Daoy (cell line): Measurements from ENCODE around the gene CAP2. TPM values are rescaled to one million over a fixed set of nuclear protein-coding genes. Genes with fewer than 3 reads are reported as not detected.
"Not testable (repeated sequence)": the region's sequence is repeated elsewhere in the genome, so short reads cannot be mapped to it uniquely, and the experiment has no call there.

Experiments used
- DNase-seq: peaks from one replicate; pipeline ENCODE4 v3.0.0-alpha.2; 2015; ENCODE audit warnings: low read depth
- total RNA-seq: library from RNA; depleted of rRNA; stranded (reverse); fragments of >200 nt; shearing (Covaris generic); gene quantifications from 2 replicates; pipeline ENCODE4 v1.2.3, GENCODE V29; 2014

The CAP2 gene
- total RNA-seq, 1 experiment from 2014 or later, result 16.1 TPM

GRCh38 chr6:17439243-17439993 is 46.0 kb downstream of the CAP2 start:
- no peak for DNase-seq

- DNase-seq, result not testable (repeated sequence)
Observed at GRCh38 chr6:17440811-17441210, 47.4 kb downstream of the CAP2 start.

- no peak for DNase-seq
Observed at GRCh38 chr6:17442196-17442595, 48.8 kb downstream of the CAP2 start.

GRCh38 chr6:17446713-17447112 is 53.3 kb downstream of the CAP2 start:
- DNase-seq, result no peak

GRCh38 chr6:17448165-17448564 is 54.8 kb downstream of the CAP2 start:
- DNase-seq, result no peak

- no peak for DNase-seq
Observed at GRCh38 chr6:17450397-17450796, 57.0 kb downstream of the CAP2 start.

- no peak for DNase-seq
Observed at GRCh38 chr6:17450832-17451231, 57.4 kb downstream of the CAP2 start.

GRCh38 chr6:17452096-17452495 is 58.7 kb downstream of the CAP2 start:
- no peak for DNase-seq

- no peak for DNase-seq
Observed at GRCh38 chr6:17454316-17455005, 61.1 kb downstream of the CAP2 start.

- DNase-seq, result no peak
Observed at GRCh38 chr6:17455919-17456318, 62.5 kb downstream of the CAP2 start.

- DNase-seq, result no peak
Observed at GRCh38 chr6:17456711-17457110, 63.3 kb downstream of the CAP2 start.

GRCh38 chr6:17457405-17457804 is 64.0 kb downstream of the CAP2 start:
- no peak for DNase-seq

GRCh38 chr6:17457956-17458355 is 64.6 kb downstream of the CAP2 start:
- no peak for DNase-seq

GRCh38 chr6:17458966-17459365 is 65.6 kb downstream of the CAP2 start:
- no peak for DNase-seq

GRCh38 chr6:17460862-17461261 is 67.5 kb downstream of the CAP2 start:
- no peak for DNase-seq

- DNase-seq, result no peak
Observed at GRCh38 chr6:17466147-17466546, 72.8 kb downstream of the CAP2 start.

GRCh38 chr6:17466707-17467106 is 73.3 kb downstream of the CAP2 start:
- DNase-seq, result no peak

- DNase-seq, result no peak
Observed at GRCh38 chr6:17469006-17469832, 75.8 kb downstream of the CAP2 start.

GRCh38 chr6:17470202-17470937 is 77.0 kb downstream of the CAP2 start:
- DNase-seq, result no peak

- DNase-seq, result no peak
Observed at GRCh38 chr6:17470938-17471327, 77.5 kb downstream of the CAP2 start.

GRCh38 chr6:17472653-17473183 is 79.3 kb downstream of the CAP2 start:
- peak; percentile 37 for DNase-seq

- no peak for DNase-seq
Observed at GRCh38 chr6:17473554-17473953, 80.2 kb downstream of the CAP2 start.
